Memory B cell (primary cell): Measurements from ENCODE around the gene IRF7.

Source experiments
- ATAC-seq: fragments of 150-1000 bp; cut with Tn5 transposase; 2 replicates; pipeline ENCODE4 v1.10.0; 2021; ENCODE audit warnings: low read depth, mild to moderate bottlenecking, moderate library complexity
- DNase-seq, 2 donors: peaks; one replicate each; pipeline ENCODE4 v3.0.0; 2022; ENCODE audit warnings: low spot score in 2 of 2
- H3K27ac Mint-ChIP-seq: one replicate; pipeline ENCODE4 v1.8.0; 2022; ENCODE audit warnings: mild to moderate bottlenecking, moderate library complexity, mixed read lengths
- H3K27me3 Mint-ChIP-seq: one replicate; pipeline ENCODE4 v1.8.0; 2022; ENCODE audit warnings: mixed read lengths
- H3K36me3 Mint-ChIP-seq: one replicate; pipeline ENCODE4 v1.8.0; 2022; ENCODE audit warnings: mild to moderate bottlenecking, mixed read lengths
- H3K4me1 Mint-ChIP-seq: one replicate; pipeline ENCODE4 v1.8.0; 2022; ENCODE audit warnings: mixed read lengths
- H3K4me3 Mint-ChIP-seq: one replicate; pipeline ENCODE4 v1.8.0; 2022; ENCODE audit warnings: mild to moderate bottlenecking, moderate library complexity, mixed read lengths
- H3K9me3 Mint-ChIP-seq: one replicate; pipeline ENCODE4 v1.8.0; 2022; ENCODE audit warnings: mixed read lengths

IRF7 gene

GRCh38 chr11:598005-598680 is 17.6 kb downstream of the IRF7 start:
- Mint-ChIP-seq H3K4me1 (no peaks in the 10 kb centered on the region), H3K27me3 (no peaks in the 10 kb centered on the region), H3K36me3 (peaks cover 20% of the 10 kb centered on the region), H3K27ac (no peak overlapping the region), H3K9me3 (no peaks in the 10 kb centered on the region), H3K4me3 (no peak overlapping the region)
- DNase-seq = no peak
- no peak for ATAC-seq

- Mint-ChIP-seq H3K36me3 (peaks cover 27% of the 10 kb centered on the region), H3K4me1 (no peaks in the 10 kb centered on the region), H3K9me3 (no peaks in the 10 kb centered on the region), H3K27me3 (no peaks in the 10 kb centered on the region), H3K4me3 (no peak overlapping the region), H3K27ac (no peak overlapping the region)
- DNase-seq (no peak), ATAC-seq (no peak)
These were observed 18.5 kb downstream of the IRF7 start for GRCh38 chr11:597166-597725.

DNA sequence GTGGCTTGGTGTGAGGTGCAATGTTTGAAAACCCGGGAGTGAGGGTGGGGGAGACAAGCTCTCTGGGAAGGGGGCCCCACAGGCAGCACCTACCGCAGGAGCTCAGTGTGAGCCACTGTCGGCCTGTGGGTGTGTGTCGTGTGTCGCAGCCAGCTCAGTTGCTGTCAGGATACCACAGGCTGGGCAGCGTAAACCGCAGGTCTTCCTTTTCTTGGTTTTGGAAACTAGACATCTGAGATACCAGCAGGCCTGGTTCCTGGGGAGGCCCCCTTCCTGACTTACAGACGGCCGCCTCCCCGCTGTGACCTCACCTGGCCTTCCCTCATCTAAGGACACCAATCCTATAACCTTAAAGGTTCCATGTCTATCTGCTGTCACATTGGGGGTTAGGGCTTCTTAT is 19.4 kb downstream of the IRF7 start:
- ATAC-seq (no peak), DNase-seq (no peak)
- no peak overlapping the region for H3K27ac Mint-ChIP-seq
- no peaks in the 10 kb centered on the region for H3K9me3 Mint-ChIP-seq
- H3K4me3 Mint-ChIP-seq = no peak overlapping the region
- no peaks in the 10 kb centered on the region for H3K27me3 Mint-ChIP-seq
- H3K36me3 Mint-ChIP-seq = peaks cover 22% of the 10 kb centered on the region
- no peaks in the 10 kb centered on the region for H3K4me1 Mint-ChIP-seq

DNA sequence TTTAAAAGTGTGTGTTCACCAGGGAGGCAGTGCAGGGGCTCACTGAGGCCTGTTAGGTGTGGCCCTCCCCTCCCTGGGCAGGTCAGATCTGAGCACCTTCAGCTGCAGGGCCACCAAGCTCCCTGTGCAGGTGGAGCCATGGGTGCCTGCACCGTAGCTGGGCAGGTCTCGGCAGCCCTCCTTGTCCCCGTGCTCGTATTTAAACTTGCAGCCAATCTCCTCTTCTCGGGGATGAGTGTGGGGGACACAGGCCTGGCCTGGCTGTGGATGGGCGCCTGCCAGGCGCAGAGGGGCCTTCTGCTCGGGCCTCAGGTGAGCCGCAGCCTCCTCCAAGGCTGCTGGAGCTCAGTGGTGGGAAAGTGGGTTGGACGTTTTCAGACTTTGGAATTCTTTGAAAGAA is 20.4 kb downstream of the IRF7 start:
- DNase-seq (no peak), ATAC-seq (no peak)
- Mint-ChIP-seq H3K27me3 (no peaks in the 10 kb centered on the region), H3K4me3 (no peak overlapping the region), H3K36me3 (peaks cover 22% of the 10 kb centered on the region), H3K9me3 (no peaks in the 10 kb centered on the region), H3K27ac (no peak overlapping the region), H3K4me1 (no peaks in the 10 kb centered on the region)

- Mint-ChIP-seq H3K9me3 (no peaks in the 10 kb centered on the region), H3K36me3 (peaks cover 28% of the 10 kb centered on the region), H3K27me3 (no peaks in the 10 kb centered on the region), H3K4me1 (no peaks in the 10 kb centered on the region), H3K4me3 (no peak overlapping the region), H3K27ac (no peak overlapping the region)
- no peak for ATAC-seq
- DNase-seq = no peak
These were observed 22.4 kb downstream of the IRF7 start for GRCh38 chr11:593347-593746.

DNA sequence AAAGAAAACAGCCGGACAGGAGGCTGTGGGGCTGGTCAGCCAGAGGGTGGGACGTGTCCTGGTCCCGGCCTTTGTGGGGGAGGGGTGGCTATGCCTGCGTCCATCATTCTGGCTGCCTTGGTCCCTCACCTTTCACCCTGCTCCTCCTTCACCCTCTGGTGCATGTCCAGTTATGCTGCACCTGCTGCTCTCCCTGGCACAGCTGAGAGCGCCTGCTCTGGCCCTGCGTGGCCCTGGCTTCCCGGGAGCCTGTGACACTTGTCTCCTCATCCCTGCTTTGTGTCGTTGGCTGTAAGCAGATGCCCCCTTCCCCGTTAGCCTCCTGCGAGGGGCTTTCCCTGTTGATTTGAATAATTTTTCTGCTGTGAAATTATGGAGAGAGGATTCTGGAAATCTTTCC is 22.8 kb downstream of the IRF7 start:
- Mint-ChIP-seq H3K4me3 (no peak overlapping the region), H3K9me3 (no peaks in the 10 kb centered on the region), H3K27me3 (no peaks in the 10 kb centered on the region), H3K4me1 (no peaks in the 10 kb centered on the region), H3K36me3 (peaks cover 31% of the 10 kb centered on the region), H3K27ac (no peak overlapping the region)
- ATAC-seq (no peak), DNase-seq (no peak)

- no peak for DNase-seq
- no peak overlapping the region for H3K27ac Mint-ChIP-seq
These were observed 23.2 kb downstream of the IRF7 start for GRCh38 chr11:592501-592900.

DNA sequence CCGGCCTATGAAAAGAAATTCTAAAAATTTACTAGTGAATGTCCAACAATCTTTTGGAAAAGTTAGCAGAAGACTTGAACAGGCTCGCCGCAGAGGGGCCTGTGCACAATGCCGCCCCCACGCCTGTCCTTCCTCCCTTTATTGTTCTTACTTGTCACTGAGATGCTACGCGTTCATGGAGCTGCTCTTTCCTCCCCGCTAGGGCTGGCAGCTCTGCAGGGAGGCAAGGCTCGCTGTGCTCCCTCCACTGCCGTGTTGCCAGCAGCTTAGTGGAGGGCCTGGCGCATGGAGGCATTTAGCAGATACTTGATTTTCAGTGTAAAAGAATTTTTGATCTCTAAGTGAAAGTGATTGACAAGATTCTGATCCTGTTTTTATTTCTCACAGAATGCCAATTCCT is 24.8 kb downstream of the IRF7 start:
- Mint-ChIP-seq H3K4me3 (no peak overlapping the region), H3K4me1 (no peaks in the 10 kb centered on the region), H3K27ac (no peak overlapping the region), H3K36me3 (peaks cover 34% of the 10 kb centered on the region), H3K27me3 (no peaks in the 10 kb centered on the region), H3K9me3 (no peaks in the 10 kb centered on the region)
- ATAC-seq (no peak), DNase-seq (no peak)

More at GRCh38 chr11:592501-592900, 23.2 kb downstream of the IRF7 start:
- H3K4me3 Mint-ChIP-seq = no peak overlapping the region
- no peaks in the 10 kb centered on the region for H3K27me3 Mint-ChIP-seq
- peaks cover 32% of the 10 kb centered on the region for H3K36me3 Mint-ChIP-seq
- no peaks in the 10 kb centered on the region for H3K9me3 Mint-ChIP-seq
- no peak for ATAC-seq
- H3K4me1 Mint-ChIP-seq = no peaks in the 10 kb centered on the region

DNA sequence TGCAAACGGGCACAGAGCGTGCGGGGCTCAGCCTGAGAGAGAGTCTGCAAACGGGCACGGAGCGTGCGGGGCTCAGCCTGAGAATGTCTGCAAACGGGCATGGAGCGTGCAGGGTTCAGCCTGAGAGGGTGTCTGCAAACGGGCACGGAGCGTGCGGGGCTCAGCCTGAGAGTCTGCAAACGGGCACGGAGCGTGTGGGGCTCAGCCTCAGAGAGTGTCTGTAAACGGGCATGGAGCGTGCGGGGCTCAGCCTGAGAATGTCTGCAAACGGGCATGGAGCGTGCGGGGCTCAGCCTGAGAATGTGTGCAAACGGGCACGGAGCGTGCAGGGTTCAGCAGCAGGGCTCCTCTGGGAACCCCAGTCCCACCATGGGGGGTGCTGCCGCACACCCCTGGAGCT is 26.0 kb downstream of the IRF7 start:
- no peak for DNase-seq
- H3K36me3 Mint-ChIP-seq = peaks cover 35% of the 10 kb centered on the region
- no peaks in the 10 kb centered on the region for H3K4me1 Mint-ChIP-seq
- no peak for ATAC-seq
- H3K27ac Mint-ChIP-seq = no peak overlapping the region
- H3K27me3 Mint-ChIP-seq = no peaks in the 10 kb centered on the region
- H3K9me3 Mint-ChIP-seq = no peaks in the 10 kb centered on the region
- H3K4me3 Mint-ChIP-seq = no peak overlapping the region

DNA sequence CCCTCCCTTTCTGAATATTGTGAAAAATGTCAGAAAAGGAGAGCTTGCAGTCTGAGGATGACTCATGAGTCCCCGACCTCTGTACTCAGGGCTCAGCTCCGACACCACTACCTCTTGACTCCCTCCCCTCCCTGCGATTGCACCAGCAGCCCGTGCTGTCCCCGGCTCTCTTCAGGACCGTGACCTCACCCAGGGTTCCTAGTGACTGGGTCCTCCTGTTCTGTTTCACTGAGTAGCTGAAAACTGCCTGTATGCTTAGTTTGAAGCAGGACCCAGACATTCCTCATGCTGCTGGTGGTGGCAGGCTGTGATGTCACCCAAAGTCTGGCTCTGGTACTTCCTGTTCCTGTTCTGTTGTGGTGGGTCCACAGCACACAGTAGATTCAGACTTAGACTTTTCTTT is 27.8 kb downstream of the IRF7 start:
- Mint-ChIP-seq H3K4me1 (no peaks in the 10 kb centered on the region), H3K4me3 (no peak overlapping the region), H3K27ac (no peak overlapping the region), H3K9me3 (no peaks in the 10 kb centered on the region), H3K27me3 (no peaks in the 10 kb centered on the region), H3K36me3 (peaks cover 29% of the 10 kb centered on the region)
- DNase-seq (no peak), ATAC-seq (no peak)

- H3K27me3 Mint-ChIP-seq = no peaks in the 10 kb centered on the region
- no peak for DNase-seq
- H3K4me3 Mint-ChIP-seq = no peak overlapping the region
- no peaks in the 10 kb centered on the region for H3K4me1 Mint-ChIP-seq
- ATAC-seq = no peak
- H3K36me3 Mint-ChIP-seq = peaks cover 28% of the 10 kb centered on the region
- no peaks in the 10 kb centered on the region for H3K9me3 Mint-ChIP-seq
- no peak overlapping the region for H3K27ac Mint-ChIP-seq
These were observed 28.2 kb downstream of the IRF7 start for GRCh38 chr11:587546-587945.

- Mint-ChIP-seq H3K27ac (no peak overlapping the region), H3K36me3 (peaks cover 27% of the 10 kb centered on the region), H3K9me3 (no peaks in the 10 kb centered on the region), H3K4me1 (no peaks in the 10 kb centered on the region), H3K4me3 (no peak overlapping the region), H3K27me3 (no peaks in the 10 kb centered on the region)
- ATAC-seq = no peak
- no peak for DNase-seq
These were observed 29.1 kb downstream of the IRF7 start for GRCh38 chr11:586376-587316.

DNA sequence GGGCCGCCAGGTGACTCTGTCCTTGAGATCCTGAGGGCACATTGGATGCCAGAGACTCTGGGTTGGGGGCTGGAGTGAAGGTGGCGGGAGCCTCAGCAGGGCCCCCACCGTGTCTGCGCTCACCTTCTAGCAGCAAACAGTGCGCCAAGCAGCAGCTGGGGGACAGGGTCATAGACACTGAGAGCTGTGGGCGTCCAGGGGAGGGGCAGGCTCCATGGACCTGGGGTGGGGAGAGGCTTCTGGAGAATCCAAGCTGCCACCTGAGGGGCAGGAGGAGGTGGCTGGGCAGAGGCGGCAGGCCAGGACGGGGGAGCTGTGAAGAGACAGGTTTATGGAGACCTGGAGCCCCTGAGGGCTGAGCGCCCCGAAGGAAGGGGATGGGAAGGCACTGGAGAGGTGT is 31.5 kb downstream of the IRF7 start:
- H3K36me3 Mint-ChIP-seq = peaks cover 25% of the 10 kb centered on the region
- H3K9me3 Mint-ChIP-seq = no peaks in the 10 kb centered on the region
- ATAC-seq (no peak), DNase-seq (no peak)
- no peak overlapping the region for H3K27ac Mint-ChIP-seq
- H3K4me1 Mint-ChIP-seq = peaks cover 9% of the 10 kb centered on the region
- H3K4me3 Mint-ChIP-seq = no peak overlapping the region
- no peaks in the 10 kb centered on the region for H3K27me3 Mint-ChIP-seq

DNA sequence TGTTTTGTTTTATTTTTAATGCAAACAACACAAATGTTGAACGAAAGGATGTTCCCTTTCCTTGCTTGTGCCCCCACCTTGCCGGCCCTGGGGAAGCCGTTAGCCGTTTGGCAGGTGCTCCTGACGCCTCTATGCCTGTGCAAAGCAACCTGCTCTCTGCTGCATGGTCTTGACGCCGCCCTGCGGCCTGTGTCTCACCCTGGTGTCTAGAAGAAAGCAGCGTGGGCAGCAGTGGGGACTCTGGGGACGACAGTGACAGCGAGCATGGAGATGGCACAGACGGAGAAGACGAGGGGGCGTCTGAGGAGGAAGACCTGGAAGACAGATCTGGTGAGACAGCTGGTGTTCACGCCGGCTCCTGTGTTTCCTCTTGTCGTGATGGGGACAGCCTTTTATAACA is 34.0 kb downstream of the IRF7 start:
- DNase-seq (no peak), ATAC-seq (no peak)
- Mint-ChIP-seq H3K4me1 (peaks cover 20% of the 10 kb centered on the region), H3K27ac (peak overlapping the region; percentile 48), H3K36me3 (peaks cover 14% of the 10 kb centered on the region), H3K4me3 (no peak overlapping the region), H3K27me3 (no peaks in the 10 kb centered on the region), H3K9me3 (no peaks in the 10 kb centered on the region)
